Transverse colon (tissue), 4 donors: ENCODE data around the gene EFNA5.

Source experiments
- EP300 ChIP-seq: sonication (generic); formaldehyde crosslinking; IDR thresholded peaks from one replicate; pipeline ENCODE4 v1.6.1; 2017; ENCODE audit warnings: antibody characterized with exemption, low read depth
- POLR2A ChIP-seq: fragments of 450-650 bp; IDR thresholded peaks from one replicate; pipeline ENCODE4 v1.6.1; 2016; ENCODE audit warnings: antibody characterized with exemption, mild to moderate bottlenecking, moderate library complexity
- POLR2AphosphoS5 ChIP-seq, 3 donors: sonication (generic); formaldehyde crosslinking; IDR thresholded peaks; one replicate each; pipeline ENCODE4 v1.6.1; 2016; ENCODE audit warnings: antibody characterized with exemption in 3 of 3
- TF ChIP-seq, protein P1 (sequence below), 5 experiments: fragments of 200-600 bp in 3 of 5; fragments of 450-650 bp in 2 of 5; sonication (generic) in 3 of 5; IDR thresholded peaks; 1 replicate in 2 of 5; 2 replicates in 3 of 5; pipeline ENCODE4 v1.5.1; 2016 to 2017; ENCODE audit warnings: antibody characterized with exemption in 5 of 5, inconsistent platforms in 3 of 5, mild to moderate bottlenecking in 2 of 5, moderate library complexity in 1 of 5

DNA sequence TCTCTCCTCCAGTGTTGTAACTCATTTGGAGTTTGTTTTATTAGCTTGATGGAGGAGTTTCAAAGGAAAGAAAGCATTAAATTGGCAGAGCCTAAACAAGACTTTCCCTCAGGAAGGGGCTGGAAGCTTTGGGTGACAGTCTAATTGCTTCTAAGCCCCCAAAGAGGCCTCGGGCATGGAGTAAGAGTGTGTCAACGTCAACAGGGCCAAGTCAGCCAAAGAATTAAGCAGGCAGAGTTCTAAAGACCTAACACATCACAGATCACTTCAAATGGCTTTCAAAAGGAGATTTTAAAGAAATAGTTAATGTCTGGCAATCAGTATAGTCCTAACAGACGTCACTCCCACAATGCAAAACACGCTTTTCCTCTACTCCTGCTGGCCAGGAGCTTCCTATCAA is 234.5 kb downstream of the EFNA5 start:
- TF ChIP-seq, protein P1, sequence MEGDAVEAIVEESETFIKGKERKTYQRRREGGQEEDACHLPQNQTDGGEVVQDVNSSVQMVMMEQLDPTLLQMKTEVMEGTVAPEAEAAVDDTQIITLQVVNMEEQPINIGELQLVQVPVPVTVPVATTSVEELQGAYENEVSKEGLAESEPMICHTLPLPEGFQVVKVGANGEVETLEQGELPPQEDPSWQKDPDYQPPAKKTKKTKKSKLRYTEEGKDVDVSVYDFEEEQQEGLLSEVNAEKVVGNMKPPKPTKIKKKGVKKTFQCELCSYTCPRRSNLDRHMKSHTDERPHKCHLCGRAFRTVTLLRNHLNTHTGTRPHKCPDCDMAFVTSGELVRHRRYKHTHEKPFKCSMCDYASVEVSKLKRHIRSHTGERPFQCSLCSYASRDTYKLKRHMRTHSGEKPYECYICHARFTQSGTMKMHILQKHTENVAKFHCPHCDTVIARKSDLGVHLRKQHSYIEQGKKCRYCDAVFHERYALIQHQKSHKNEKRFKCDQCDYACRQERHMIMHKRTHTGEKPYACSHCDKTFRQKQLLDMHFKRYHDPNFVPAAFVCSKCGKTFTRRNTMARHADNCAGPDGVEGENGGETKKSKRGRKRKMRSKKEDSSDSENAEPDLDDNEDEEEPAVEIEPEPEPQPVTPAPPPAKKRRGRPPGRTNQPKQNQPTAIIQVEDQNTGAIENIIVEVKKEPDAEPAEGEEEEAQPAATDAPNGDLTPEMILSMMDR (IDR thresholded peaks at IDR 0.05), result no peak
- TF ChIP-seq POLR2AphosphoS5 (IDR thresholded peaks at IDR 0.05) (no peak), POLR2A (no peak), EP300 (no peak)
